Suprapubic skin (tissue), 4 donors: ENCODE data around the gene CHRNB4.
"Not testable (repeated sequence)": the region's sequence is repeated elsewhere in the genome, so short reads cannot be mapped to it uniquely, and the experiment has no call there.

Experiments used
- EP300 ChIP-seq: sonication (generic); formaldehyde crosslinking; IDR thresholded peaks from one replicate; pipeline ENCODE4 v1.6.1; 2017; ENCODE audit warnings: antibody characterized with exemption
- POLR2A ChIP-seq, 2 donors: fragments of 450-650 bp; IDR thresholded peaks; one replicate each; pipeline ENCODE4 v1.6.1; 2017; ENCODE audit warnings: antibody characterized with exemption in 2 of 2, mild to moderate bottlenecking in 2 of 2, moderate library complexity in 2 of 2
- POLR2AphosphoS5 ChIP-seq, 3 donors: sonication (generic); formaldehyde crosslinking; IDR thresholded peaks; one replicate each; pipeline ENCODE4 v1.6.1; 2017; ENCODE audit warnings: antibody characterized with exemption in 3 of 3
- TF ChIP-seq, protein P1 (sequence below), 2 donors: fragments of 200-600 bp in 1 of 2; fragments of 450-650 bp in 1 of 2; sonication (generic) in 1 of 2; IDR thresholded peaks; one replicate each; pipeline ENCODE4 v1.5.1; 2016 to 2019; ENCODE audit warnings: antibody characterized with exemption in 2 of 2, mild to moderate bottlenecking in 1 of 2, moderate library complexity in 1 of 2

DNA sequence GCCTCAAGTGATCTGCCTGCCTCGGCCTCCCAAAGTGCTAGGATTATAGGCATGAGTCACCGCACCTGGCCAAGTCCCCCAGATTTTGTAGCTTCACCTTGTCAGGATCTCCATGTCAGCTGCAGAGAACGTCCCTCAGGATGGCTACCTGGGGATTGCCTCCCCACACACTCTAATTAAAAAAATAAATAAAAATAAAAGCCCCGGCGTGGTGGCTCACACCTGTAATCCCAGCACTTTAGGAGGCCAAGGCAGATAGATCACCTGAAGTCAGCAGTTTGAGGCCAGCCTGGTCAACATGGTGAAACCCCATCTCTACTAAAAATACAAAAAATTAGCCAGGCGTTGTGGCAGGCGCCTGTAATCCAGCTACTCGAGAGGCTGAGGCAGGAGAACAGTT lies 42.6 kb upstream of the CHRNB4 start:
- TF ChIP-seq, protein P1, sequence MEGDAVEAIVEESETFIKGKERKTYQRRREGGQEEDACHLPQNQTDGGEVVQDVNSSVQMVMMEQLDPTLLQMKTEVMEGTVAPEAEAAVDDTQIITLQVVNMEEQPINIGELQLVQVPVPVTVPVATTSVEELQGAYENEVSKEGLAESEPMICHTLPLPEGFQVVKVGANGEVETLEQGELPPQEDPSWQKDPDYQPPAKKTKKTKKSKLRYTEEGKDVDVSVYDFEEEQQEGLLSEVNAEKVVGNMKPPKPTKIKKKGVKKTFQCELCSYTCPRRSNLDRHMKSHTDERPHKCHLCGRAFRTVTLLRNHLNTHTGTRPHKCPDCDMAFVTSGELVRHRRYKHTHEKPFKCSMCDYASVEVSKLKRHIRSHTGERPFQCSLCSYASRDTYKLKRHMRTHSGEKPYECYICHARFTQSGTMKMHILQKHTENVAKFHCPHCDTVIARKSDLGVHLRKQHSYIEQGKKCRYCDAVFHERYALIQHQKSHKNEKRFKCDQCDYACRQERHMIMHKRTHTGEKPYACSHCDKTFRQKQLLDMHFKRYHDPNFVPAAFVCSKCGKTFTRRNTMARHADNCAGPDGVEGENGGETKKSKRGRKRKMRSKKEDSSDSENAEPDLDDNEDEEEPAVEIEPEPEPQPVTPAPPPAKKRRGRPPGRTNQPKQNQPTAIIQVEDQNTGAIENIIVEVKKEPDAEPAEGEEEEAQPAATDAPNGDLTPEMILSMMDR (IDR thresholded peaks at IDR 0.05), result not testable (repeated sequence)
- not testable (repeated sequence) for TF ChIP-seq EP300; POLR2AphosphoS5 (IDR thresholded peaks at IDR 0.05); POLR2A (IDR thresholded peaks at IDR 0.05)
